Adrenal gland (tissue), 12 donors: Measurements from ENCODE around the gene RPP30. TPM values are rescaled to one million over a fixed set of nuclear protein-coding genes. Genes with fewer than 3 reads are reported as not detected.

Experiments used
- DNase-seq, 7 donors: peaks; one replicate each; pipeline ENCODE4 v3.0.0-alpha.2; 2019 to 2020
- H3K27ac ChIP-seq, 5 donors: fragments of 200-600 bp; sonication (generic) in 4 of 5; 1 replicate in 3 of 5; 2 replicates in 2 of 5; pipeline versions ENCODE4 v1.5.1 to v1.8.0; 2016 to 2020; ENCODE audit warnings: mild to moderate bottlenecking in 1 of 5
- H3K27me3 ChIP-seq: fragments of 200-600 bp; 2 replicates; pipeline ENCODE4 v1.8.0; 2021
- H3K36me3 ChIP-seq, 2 donors: fragments of 200-600 bp; replicated peaks in 1 of 2; 1 replicate in 1 of 2; 2 replicates in 1 of 2; pipeline versions ENCODE4 v1.5.1 to v1.8.0; 2018 to 2022
- H3K4me1 ChIP-seq, 2 donors: fragments of 200-600 bp; replicated peaks in 1 of 2; 1 replicate in 1 of 2; 2 replicates in 1 of 2; pipeline versions ENCODE4 v1.5.1 to v1.8.0; 2018 to 2021
- H3K4me3 ChIP-seq, 4 donors: fragments of 200-600 bp; sonication (generic) in 3 of 4; one replicate each; pipeline ENCODE4 v1.5.1; 2016 to 2018
- H3K9me3 ChIP-seq, 3 donors: fragments of 200-600 bp; sonication (generic) in 1 of 3; replicated peaks in 1 of 3; 1 replicate in 2 of 3; 2 replicates in 1 of 3; pipeline versions ENCODE4 v1.5.1 to v1.8.0; 2016 to 2021
- CTCF ChIP-seq, 6 experiments: fragments of 450-650 bp in 4 of 6; fragments of 200-600 bp in 2 of 6; sonication (generic) in 1 of 6; IDR thresholded peaks; 1 replicate in 5 of 6; 2 replicates in 1 of 6; pipeline versions ENCODE4 v1.5.1 to v1.8.0; 2016 to 2021; ENCODE audit warnings: antibody characterized with exemption in 6 of 6, mild to moderate bottlenecking in 2 of 6, moderate library complexity in 1 of 6
- POLR2A ChIP-seq, 2 donors: fragments of 450-650 bp; IDR thresholded peaks; one replicate each; pipeline ENCODE4 v1.6.1; 2017; ENCODE audit warnings: antibody characterized with exemption in 2 of 2, mild to moderate bottlenecking in 2 of 2, moderate library complexity in 1 of 2
- WGBS, 4 donors: extraction: QIAGEN DNeasy Blood & Tissue Kit in 2 of 4; methylation state at CpG; one replicate each; pipeline versions ENCODE4 v1.1.5 to v1.1.7; 2013 to 2017; 5-methylcytosine and 5-hydroxymethylcytosine counted together
- intact Hi-C, 2 donors: fragments of 100-400 bp; cut with DNase I; formaldehyde crosslinking; loops; one replicate each; pipeline versions ENCODE4 v1.14.1 to v1.15.0; 2022 to 2023
- polyA plus RNA-seq, 3 donors: library from polyadenylated mRNA; stranded (reverse); fragments of 200-250 nt in 2 of 3; fragments of 350-450 nt in 1 of 3; fragmentation: Illumina TruSeq in 1 of 3; extraction: RNeasy Lipid Tissue Mini Kit (QIAGEN cat#74804) in 1 of 3; gene quantifications; one replicate each; pipeline ENCODE4 v1.2.3, GENCODE V29; 2013 to 2014
- total RNA-seq, 9 donors: library from RNA; depleted of rRNA in 4 of 9; stranded (reverse); fragments of >200 nt in 4 of 9; fragments of 120-200 nt in 1 of 9; fragmentation: NEBNext Ultra II Directional in 1 of 9; extraction: Animal tissue kit (Norgen Biotek cat#: 25700) in 1 of 9; gene quantifications; one replicate each; pipeline versions ENCODE4 v1.1.0 to v1.2.4, GENCODE V29; 2013 to 2023
- donor health status: healthy with polysubstance abuse.
- donor health status: Bipolar disorder and iron deficiency.
- donor health status: DM: yes; HTN: yes; CAD: no.
- donor health status: DM: no; HTN: no; CAD: no.
- donor health status: DM: no; HTN: no; CAD: no.
- donor health status: DM: yes; HTN: yes; CAD: no.

RPP30 gene
- total and polyA plus RNA-seq, 12 donors, result 18.6 to 60.7 (median 27.5) TPM

- 62 to 80% (median 70%) methylated on average over 1 of the region's 1 CpG for WGBS, 4 donors
- no peaks in the 10 kb centered on the region for H3K36me3 ChIP-seq
- TF ChIP-seq POLR2A (IDR thresholded peaks at IDR 0.05) (no peak), CTCF (IDR thresholded peaks at IDR 0.05) (no peak)
- intact Hi-C loops, result no loop called here
- H3K4me3 ChIP-seq, result no peak overlapping the region
- no peaks in the 10 kb centered on the region for H3K27me3 ChIP-seq
- no peak for DNase-seq
- no peak overlapping the region for H3K27ac ChIP-seq
- peaks cover 0 to 14% (median 0%) of the 10 kb centered on the region in 3 donors for H3K9me3 ChIP-seq
- no peaks in the 10 kb centered on the region for H3K4me1 ChIP-seq
Measured at GRCh38 chr10:90846746-90847145, 25.0 kb upstream of the RPP30 start.

GRCh38 chr10:90847436-90847835, 24.3 kb upstream of the RPP30 start:
- Histone ChIP-seq H3K4me1 (no peaks in the 10 kb centered on the region), H3K9me3 (peaks cover 0 to 14% (median 0%) of the 10 kb centered on the region in 3 donors), H3K27ac (no peak overlapping the region), H3K27me3 (peaks cover under 1% of the 10 kb centered on the region), H3K4me3 (no peak overlapping the region), H3K36me3 (no peaks in the 10 kb centered on the region)
- peak in 6 of 7 donors; percentile 33 to 64 (median 42) for DNase-seq
- WGBS, 4 donors, result 3 to 20% (median 10%) methylated on average over 1 of the region's 1 CpG
- TF ChIP-seq CTCF (IDR thresholded peaks at IDR 0.05) (no peak), POLR2A (IDR thresholded peaks at IDR 0.05) (no peak)
- intact Hi-C loops, result no loop called here

GRCh38 chr10:90849956-90850749, 21.6 kb upstream of the RPP30 start:
- no peaks in the 10 kb centered on the region for H3K36me3 ChIP-seq
- no peak for DNase-seq
- peaks cover 21% of the 10 kb centered on the region for H3K27me3 ChIP-seq
- H3K4me3 ChIP-seq, result no peak overlapping the region
- no peak overlapping the region for H3K27ac ChIP-seq
- TF ChIP-seq POLR2A (IDR thresholded peaks at IDR 0.05), result no peak
- no peak for TF ChIP-seq CTCF (IDR thresholded peaks at IDR 0.05)
- peaks cover 0 to 14% (median 0%) of the 10 kb centered on the region in 3 donors for H3K9me3 ChIP-seq
- H3K4me1 ChIP-seq, result no peaks in the 10 kb centered on the region
- WGBS, 4 donors, result 70 to 82% (median 70%) methylated on average over 1 of the region's 1 CpG
- intact Hi-C loops, result no loop called here

- DNase-seq, result no peak
- Histone ChIP-seq H3K4me3 (no peak overlapping the region), H3K9me3 (peaks cover 0 to 14% (median 0%) of the 10 kb centered on the region in 3 donors), H3K4me1 (peaks cover 0 to 10% of the 10 kb centered on the region in 2 donors), H3K27me3 (peaks cover 32% of the 10 kb centered on the region), H3K27ac (no peak overlapping the region), H3K36me3 (no peaks in the 10 kb centered on the region)
- 69 to 84% (median 74%) methylated on average over 3 of the region's 3 CpGs for WGBS, 4 donors
- TF ChIP-seq POLR2A (IDR thresholded peaks at IDR 0.05) (no peak), CTCF (IDR thresholded peaks at IDR 0.05) (no peak)
- intact Hi-C loops, result no loop called here
Measured at GRCh38 chr10:90855126-90855525, 16.6 kb upstream of the RPP30 start.
